ENCODE measurements around the gene TBKBP1. TPM values are rescaled to one million over a fixed set of nuclear protein-coding genes. Genes with fewer than 3 reads are reported as not detected.
A peak's percentile ranks its signal among the peaks of the same experiment; 100 is the strongest.

TBKBP1 gene, protein sequence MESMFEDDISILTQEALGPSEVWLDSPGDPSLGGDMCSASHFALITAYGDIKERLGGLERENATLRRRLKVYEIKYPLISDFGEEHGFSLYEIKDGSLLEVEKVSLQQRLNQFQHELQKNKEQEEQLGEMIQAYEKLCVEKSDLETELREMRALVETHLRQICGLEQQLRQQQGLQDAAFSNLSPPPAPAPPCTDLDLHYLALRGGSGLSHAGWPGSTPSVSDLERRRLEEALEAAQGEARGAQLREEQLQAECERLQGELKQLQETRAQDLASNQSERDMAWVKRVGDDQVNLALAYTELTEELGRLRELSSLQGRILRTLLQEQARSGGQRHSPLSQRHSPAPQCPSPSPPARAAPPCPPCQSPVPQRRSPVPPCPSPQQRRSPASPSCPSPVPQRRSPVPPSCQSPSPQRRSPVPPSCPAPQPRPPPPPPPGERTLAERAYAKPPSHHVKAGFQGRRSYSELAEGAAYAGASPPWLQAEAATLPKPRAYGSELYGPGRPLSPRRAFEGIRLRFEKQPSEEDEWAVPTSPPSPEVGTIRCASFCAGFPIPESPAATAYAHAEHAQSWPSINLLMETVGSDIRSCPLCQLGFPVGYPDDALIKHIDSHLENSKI
- 10 to 100 TPM; 10.7 to 13.8 TPM for total RNA-seq
- long read RNA-seq, donor 1, partial matches to known transcripts = 9 of 9 reads
- long read RNA-seq, donor 1, other reads (novel, unspliced or antisense) = 0 of 9 reads
- long read RNA-seq, donor 2, partial matches to known transcripts = 19 of 20 reads
- long read RNA-seq, donor 2, other reads (novel, unspliced or antisense) = 1 of 20 reads

DNA sequence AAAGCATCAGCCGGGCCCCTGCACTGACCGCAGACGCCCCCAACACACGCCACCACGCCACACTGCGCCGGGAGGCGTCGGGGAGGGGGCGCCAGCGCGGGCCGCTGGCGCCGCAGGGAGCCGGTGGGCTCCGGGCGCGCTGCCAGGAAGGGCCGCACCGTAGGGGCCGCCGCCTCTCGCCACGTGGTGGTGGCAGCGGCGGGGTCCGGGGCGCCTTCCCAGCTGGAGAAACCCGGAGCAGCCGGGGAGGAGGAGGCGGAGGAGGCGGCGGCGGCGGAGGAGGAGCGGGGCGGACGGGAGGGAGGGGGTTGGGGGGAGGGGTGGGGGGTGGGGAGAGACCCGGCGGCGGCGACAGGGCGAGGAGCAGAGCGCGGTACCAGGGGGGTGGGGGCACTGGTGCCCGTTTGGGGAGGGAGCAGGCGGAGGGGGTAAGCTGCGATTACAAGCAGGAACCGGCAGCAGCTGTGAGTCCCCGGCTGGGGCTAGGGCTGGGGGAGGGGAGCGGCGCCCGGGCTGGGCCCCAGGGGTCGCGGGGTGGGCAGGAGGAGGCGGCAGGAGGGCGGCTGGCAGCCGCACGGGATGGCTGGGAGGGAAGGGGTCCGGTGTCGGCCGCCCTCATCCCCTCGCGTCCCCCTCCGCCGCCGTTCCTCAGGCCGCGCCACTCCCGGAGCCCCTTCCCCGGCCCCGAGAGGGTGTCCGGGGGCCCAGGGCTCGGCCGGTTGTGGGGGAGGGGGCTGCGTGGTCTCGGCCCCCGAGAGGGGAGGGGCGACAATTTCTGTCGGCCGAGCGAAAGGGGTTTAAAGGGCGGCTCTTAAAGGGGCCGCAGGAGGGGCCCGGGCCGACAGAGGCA, at the start of gene TBKBP1:
TSS of gene TBKBP1 (plus strand) at position 431 of the 850 bp plus-strand sequence. CDS start 1,952 bp downstream, outside the sequence.
- no peak for DNase-seq (ENCODE audit: low spot score)
- intact Hi-C loops (cut with DNase I) = no loop called here

DNA sequence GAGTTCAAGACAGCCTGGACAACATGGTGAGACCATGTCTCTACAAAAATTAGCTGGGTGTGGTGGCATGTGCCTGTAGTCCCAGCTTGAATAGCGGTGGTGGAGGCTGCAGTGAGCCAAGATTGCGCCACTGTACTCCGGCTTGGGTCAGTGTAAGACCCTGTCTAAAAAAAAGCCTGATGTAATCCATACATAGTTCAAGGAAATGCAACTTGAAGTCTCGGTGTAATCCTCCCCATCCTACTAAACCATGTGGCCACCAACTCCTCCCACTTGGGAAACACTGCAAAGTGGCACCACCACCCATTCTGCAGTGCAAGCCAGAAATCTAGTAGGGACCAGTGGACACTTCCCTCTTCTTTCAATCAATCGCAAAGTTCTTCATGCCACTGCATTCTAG, 49.6 kb upstream of the TBKBP1 start:
- DNase-seq (ENCODE audit: low spot score) = no peak
- intact Hi-C loops (cut with DNase I) = no loop called here

DNA sequence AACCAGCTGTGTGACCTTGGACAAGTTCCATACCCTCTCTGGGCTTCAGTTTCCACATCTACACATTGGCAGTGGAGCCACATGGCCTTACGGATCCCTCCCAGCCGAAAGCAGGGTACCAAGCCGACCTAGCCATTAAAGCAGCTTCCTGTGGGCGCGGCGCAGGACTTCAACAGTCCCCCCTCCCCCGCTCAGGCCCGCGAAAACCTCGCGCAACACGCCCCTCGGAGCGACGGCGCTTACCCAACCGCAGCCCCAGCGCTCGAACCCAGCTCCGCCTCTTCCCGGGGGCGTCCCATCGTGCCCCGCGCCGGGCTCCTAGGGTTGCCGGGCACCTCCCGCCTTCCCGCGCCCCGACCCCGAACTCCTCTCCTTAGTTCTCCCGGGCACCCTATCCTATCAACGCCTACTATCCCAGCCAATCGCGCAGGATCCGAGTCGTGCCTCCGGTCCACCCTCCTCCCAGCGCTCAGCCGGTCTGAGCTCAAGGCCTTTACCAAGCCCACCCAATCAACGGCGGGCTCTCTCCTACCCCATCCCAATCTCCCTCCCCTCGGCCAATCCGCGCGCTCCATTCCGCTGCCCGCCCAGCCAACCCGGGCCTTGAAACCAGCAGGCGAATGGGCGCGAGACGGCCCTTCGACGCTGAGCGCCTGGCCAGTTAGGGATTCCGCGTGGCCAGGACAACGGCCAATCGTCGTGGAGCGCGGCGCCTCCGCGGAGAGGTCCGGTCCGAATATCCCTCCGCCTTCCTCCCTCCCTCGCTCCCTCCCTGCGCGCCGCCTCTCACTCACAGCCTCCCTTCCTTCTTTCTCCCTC, 44.6 kb upstream of the TBKBP1 start, which contains the start of gene KPNB1:
TSS of gene KPNB1 (plus strand) at position 767 of the 819 bp plus-strand sequence. CDS start 326 bp downstream, outside the sequence.
- intact Hi-C loops (cut with DNase I) = no loop called here
- DNase-seq (ENCODE audit: low spot score) = peak; percentile 100

DNA sequence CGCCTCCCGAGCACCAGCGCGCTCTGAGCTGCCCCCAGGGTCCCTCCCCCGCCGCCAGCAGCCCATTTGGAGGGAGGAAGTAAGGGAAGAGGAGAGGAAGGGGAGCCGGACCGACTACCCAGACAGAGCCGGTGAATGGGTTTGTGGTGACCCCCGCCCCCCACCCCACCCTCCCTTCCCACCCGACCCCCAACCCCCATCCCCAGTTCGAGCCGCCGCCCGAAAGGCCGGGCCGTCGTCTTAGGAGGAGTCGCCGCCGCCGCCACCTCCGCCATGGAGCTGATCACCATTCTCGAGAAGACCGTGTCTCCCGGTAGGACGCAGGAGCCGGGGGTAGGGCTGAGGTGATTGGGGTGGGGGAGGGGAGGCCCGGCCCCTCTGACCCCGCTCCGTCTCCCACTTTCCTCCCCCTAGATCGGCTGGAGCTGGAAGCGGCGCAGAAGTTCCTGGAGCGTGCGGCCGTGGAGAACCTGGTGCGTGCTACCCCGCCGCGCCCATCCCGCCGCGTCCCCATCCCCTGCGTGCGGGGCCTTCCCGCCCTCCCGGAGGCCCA, 43.9 kb upstream of the TBKBP1 start:
- intact Hi-C loops (cut with DNase I) = no loop called here
- DNase-seq (ENCODE audit: low spot score) = no peak

DNA sequence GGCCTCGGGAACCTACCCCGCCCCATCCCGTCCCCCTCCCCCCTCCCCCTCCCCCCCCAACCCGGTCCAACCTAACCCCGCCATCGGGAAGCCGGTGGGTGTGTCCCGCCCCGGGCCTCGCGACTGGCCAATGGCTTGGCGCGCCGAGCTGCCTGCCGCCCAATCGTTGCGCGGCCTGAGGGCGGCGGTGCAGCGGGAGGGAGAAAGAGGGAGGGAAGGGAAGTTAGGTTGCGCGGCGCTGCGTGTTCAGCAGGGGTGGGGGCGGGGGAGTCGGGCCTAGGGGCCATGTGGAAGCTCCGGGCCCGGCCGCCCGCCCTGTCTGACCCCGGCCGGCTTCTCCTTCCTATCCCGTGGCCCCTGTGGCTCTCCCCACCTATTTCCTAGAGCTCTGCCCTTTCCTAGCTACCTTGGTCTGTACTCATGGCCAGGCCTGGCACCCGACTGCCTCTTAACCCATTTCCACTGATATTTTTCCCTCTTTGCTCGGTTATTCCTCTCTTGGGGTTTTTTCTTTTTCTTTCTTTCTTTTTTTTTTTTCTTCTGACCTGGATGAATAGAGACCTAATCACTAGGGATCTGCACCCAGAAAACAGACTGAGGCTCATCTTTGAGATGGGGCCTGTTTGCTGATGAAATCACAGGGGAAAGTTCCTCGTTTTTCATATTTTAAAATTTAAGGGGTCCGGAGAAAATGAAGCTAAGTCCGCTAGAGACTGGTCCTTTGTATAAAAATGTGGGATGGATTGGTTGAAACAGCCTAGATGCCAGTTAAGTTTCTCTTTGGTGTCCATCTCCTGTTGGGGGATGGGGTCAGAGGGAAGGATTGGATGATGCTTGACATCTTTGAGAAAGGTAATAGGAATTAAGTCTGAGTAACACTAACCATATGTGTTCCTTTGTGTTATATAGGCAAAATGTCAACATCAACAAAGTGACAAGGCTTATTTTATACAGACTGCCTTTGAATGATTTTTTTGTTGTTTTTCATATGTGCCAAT, 43.1 kb upstream of the TBKBP1 start:
- intact Hi-C loops (cut with DNase I) = no loop called here
- DNase-seq (ENCODE audit: low spot score) = peak; percentile 98

DNA sequence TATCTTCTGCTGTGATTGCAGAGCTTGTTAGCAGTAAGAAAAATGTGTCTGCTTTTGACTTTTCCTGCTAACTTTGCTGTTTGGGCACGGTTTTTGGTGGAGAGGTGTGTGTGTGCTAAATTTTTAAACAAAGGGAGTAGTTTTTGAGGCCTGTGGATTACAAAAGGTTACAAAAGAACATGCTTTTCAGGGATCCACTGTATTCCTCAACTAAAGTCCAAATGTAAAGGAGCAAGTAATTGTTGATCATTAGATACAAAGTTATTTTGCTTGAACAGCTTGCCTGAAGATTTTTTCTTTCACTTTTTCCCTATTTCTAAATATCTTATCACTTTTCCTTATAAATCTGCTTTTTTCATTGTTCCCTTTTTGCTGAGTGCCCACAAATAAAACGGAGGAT, 42.3 kb upstream of the TBKBP1 start:
- no peak for DNase-seq (ENCODE audit: low spot score)
- intact Hi-C loops (cut with DNase I) = no loop called here

DNA sequence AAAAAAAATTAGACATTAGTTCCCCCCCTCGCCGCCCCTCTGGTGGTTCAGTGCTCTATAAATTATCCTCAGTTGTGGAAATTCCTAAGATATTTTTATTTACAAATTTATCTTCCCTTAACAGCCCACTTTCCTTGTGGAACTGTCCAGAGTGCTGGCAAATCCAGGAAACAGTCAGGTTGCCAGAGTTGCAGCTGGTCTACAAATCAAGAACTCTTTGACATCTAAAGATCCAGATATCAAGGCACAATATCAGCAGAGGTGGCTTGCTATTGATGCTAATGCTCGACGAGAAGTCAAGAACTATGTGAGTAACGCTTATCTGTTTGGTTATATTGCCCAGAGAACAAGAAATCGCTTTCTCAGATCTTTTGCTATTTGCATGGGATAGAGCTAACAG, 41.4 kb upstream of the TBKBP1 start:
- intact Hi-C loops (cut with DNase I) = no loop called here

DNA sequence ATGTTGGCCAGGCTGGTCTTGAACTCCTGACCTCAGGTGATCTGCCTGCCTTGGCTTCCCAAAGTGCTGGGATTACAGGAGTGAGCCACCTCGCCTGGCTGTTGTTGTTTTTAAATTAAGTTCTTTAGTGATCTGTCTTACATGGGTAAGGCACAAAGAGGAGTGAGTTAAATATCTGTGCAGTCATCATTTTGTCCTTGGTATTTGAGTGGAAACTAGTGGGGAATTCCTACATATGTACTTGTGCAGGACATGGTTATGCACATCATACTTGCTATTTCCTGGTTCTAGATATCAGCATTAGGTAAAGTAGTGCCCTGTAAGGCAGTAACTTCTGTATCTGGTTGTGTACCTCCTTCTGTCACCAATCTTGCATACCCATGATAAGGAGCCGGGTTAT, 40.5 kb upstream of the TBKBP1 start:
- intact Hi-C loops (cut with DNase I) = no loop called here
- DNase-seq (ENCODE audit: low spot score) = no peak

More for the DNA sequence above, 41.4 kb upstream of the TBKBP1 start:
- DNase-seq (ENCODE audit: low spot score) = no peak

DNA sequence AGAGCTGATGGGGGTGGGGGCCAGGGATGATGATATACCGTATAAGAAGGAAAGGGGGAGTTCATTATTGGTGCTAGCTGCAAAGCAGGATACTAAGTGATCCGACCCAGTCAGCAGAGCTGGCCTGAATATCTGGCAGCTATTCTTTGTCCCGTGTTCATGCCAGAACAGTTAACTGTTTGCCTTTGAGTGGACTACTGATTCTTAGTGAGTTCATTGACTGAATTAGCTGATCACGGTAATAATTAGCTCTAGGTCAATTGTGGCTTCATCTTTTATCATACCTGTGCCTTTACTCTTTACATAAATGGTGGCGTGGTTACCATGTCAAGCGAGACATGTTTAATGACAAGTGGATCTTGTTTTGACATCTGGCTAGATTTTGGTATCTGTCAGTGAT, 39.0 kb upstream of the TBKBP1 start:
- intact Hi-C loops (cut with DNase I) = no loop called here
- no peak for DNase-seq (ENCODE audit: low spot score)

DNA sequence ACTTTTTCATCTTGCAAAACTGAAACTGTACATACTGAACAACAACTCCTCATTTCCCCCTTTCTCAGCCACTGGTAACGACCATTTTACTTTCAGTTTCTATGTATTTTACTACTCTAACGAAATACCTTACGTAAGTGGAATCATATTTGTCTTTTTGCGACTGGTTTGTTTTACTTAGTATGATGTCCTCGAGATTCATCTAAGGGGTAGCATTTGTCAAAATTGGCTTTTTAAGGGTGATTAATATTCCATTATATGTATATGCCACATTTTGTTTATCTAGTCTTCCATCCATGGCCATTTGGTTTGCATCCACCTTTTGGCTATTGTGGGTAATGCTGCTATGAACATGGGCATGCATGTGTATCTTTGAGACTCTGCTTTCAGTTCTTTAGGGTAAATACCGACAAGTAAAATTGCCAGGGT, 33.9 kb upstream of the TBKBP1 start:
- DNase-seq (ENCODE audit: low spot score) = no peak
- intact Hi-C loops (cut with DNase I) = no loop called here

DNA sequence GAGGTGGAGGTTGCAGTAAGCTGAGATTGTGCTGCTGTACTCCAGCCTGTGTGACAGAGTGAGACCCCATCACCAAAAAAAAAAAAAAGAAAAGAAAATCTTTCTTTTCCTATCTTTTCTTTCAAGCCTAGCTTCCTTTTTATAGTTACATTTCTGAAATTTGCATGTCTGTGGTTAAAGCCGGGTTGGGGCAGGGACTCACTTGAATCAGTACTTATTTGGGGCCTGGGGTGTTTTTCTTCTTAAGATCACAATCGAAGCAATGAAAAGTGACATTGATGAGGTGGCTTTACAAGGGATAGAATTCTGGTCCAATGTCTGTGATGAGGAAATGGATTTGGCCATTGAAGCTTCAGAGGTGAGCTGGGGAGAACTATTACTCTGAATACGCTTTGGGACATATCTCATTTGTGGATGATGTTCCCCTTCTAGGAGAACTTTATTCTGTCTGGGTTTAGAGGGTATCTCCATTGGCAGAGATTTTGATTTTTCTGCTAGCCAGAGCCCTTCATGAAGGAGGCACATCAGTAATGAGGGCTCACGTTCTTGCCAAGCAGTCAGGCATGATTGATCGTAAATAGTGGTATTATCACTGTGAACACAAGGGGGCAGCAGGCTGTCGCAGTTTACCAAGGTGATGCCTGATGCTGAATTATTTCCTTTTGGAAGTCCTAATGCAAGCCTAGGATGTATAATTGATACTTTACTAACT, 29.9 kb upstream of the TBKBP1 start:
- intact Hi-C loops (cut with DNase I) = no loop called here
- DNase-seq (ENCODE audit: low spot score) = no peak

DNA sequence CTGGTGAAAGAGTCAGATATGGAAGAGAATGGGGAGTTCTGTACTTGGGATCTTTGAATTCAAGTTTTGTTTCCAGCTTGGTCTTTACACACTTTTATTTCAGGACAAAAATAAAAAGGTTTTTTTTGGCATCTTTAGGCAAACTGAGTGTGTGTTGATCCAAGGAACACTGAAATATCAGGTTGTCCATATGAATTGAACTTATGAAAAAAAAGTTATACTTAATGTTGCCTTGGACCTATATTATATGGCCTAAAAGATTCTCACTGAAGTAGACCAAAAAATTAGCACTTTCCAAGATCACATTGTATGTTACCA, 29.4 kb upstream of the TBKBP1 start:
- no peak for DNase-seq (ENCODE audit: low spot score)
- intact Hi-C loops (cut with DNase I) = no loop called here

DNA sequence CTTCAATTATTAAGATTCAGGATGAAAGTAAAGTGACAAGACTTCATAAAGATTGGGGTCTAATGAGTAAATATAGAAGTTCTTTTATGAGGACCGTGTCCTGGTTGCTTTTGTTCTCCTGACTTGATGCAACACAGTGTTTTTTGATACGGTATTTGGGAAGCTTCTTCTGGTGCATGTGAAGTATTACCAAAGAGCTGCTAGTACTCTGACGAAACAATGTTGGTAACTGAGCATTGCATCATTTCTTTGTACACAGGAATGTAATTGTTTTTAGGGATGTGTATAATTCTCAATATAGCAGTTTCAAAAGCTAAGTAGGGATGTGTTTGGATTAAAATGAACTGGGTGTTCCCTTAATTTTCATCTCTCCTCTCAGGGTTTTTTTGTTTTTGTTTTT, 28.3 kb upstream of the TBKBP1 start:
- intact Hi-C loops (cut with DNase I) = no loop called here
- DNase-seq (ENCODE audit: low spot score) = no peak

DNA sequence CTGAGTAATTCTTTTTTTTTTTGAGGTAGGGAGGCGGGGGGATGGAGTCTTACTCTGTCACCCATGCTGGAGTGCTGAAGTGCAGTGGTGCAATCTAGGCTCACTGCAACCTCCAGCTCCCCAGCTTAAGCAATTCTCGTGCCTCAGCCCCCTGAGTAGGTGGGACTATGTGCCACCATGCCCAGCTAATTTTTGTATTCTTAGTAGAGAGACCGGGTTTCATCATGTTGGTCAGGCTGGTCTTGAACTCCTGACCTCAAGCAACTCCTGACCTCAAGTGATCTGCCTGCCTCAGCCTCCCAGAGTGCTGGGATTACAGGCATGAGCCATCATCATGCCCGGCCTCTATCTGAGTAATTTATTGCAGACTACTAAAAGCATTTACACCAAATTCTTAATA, 24.9 kb upstream of the TBKBP1 start:
- intact Hi-C loops (cut with DNase I) = no loop called here

DNA sequence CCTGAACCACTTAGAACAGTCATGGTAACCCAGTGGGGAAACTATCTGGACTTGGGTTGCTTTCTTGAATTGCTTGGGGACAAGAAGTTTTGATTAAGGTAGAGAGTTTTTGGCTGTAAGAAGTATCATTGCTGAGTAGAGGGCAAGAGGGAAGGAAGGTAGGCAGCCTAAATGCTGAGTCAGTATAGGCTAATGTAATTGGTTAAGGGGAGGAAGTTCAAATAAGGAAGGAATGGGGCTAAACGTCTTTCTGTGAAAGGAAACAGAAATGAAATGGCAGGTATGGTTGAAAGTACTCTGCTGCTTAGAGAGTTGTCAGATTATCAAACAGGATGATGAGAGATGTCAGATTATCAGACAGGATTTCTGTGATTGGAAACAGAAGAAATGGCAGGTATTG, 23.9 kb upstream of the TBKBP1 start:
- no peak for DNase-seq (ENCODE audit: low spot score)
- intact Hi-C loops (cut with DNase I) = loop anchor here in 1 of 2 donors (5.0 kb wide), 1 partner anchor 457 kb away; no protein-coding TSS in a partner anchor

More for the DNA sequence above, 24.9 kb upstream of the TBKBP1 start:
- DNase-seq (ENCODE audit: low spot score) = no peak

DNA sequence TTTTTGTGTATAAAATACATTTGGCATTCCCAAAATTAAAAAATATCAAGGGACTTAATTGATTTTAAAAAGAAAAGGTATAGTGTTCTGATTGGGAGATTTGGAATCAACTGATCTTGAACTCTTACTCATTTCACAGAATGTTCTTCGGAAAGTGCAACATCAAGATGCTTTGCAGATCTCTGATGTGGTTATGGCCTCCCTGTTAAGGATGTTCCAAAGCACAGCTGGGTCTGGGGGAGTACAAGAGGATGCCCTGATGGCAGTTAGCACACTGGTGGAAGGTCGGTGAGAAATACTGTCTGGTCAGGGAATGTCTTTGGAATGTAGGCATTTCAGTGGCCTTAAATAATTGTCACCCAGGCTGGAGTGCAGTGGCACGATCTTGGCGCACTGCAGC, 19.5 kb upstream of the TBKBP1 start:
- intact Hi-C loops (cut with DNase I) = loop anchor here in 1 of 2 donors (5.0 kb wide), 1 partner anchor 453 kb away; no protein-coding TSS in a partner anchor
- no peak for DNase-seq (ENCODE audit: low spot score)

Measured in posterior vena cava (tissue), 2 donors.